ENCODE results near the gene SORCS3. TPM values are rescaled to one million over a fixed set of nuclear protein-coding genes. Genes with fewer than 3 reads are reported as not detected.

Gene SORCS3
- total and polyA plus RNA-seq, 2 of the 4 experiments (the other 2 are of a cell fraction) = not detected

GRCh38 chr10:105070249-105070648 lies 429.2 kb downstream of the SORCS3 start:
- Histone ChIP-seq H3K9ac (ENCODE audit: low read depth, low read length) (no peak overlapping the region), H3K18ac (ENCODE audit: low read depth, low read length) (no peak overlapping the region), H3K9me3 (ENCODE audit: control insufficient read depth, insufficient read depth, low read length) (peaks cover 4% of the 10 kb centered on the region), H3K56ac (ENCODE audit: extremely low read depth, insufficient read depth, low read length) (no peak overlapping the region), H3K27me3 (ENCODE audit: control insufficient read depth, insufficient read depth, low read length) (no peaks in the 10 kb centered on the region), H2AK5ac (ENCODE audit: low read depth, low read length) (no peak overlapping the region), H4K91ac (ENCODE audit: insufficient read depth, low read depth, low read length) (no peak overlapping the region), H3K4me3 (ENCODE audit: insufficient read depth, low read depth, low read length) (no peak overlapping the region), H4K8ac (ENCODE audit: low read depth in 2 of 2, low read length in 2 of 2) (no peak overlapping the region), H4K5ac (ENCODE audit: low read depth, low read length) (no peak overlapping the region), H2AK9ac (replicated peaks; ENCODE audit: low read depth, low read length, poor library complexity) (no peak overlapping the region), H2AFZ (replicated peaks; ENCODE audit: low read length, poor library complexity) (no peak overlapping the region), H2BK15ac (ENCODE audit: low read depth, low read length) (no peak overlapping the region), H2BK120ac (ENCODE audit: low read depth, low read length) (no peak overlapping the region), H3K4me1 (ENCODE audit: control insufficient read depth, insufficient read depth, low read length) (no peaks in the 10 kb centered on the region), H3K27ac (ENCODE audit: insufficient read depth, low read length) (no peak overlapping the region), H3K9me1 (ENCODE audit: insufficient read depth, low read length) (no peaks in the 10 kb centered on the region), H2BK5ac (ENCODE audit: low read depth, low read length, poor library complexity, severe bottlenecking) (no peak overlapping the region), H4K20me1 (ENCODE audit: insufficient read depth, low read length) (no peaks in the 10 kb centered on the region), H3K79me1 (ENCODE audit: low read depth in 1 of 2, low read length in 2 of 2) (no peaks in the 10 kb centered on the region), H3K4me2 (ENCODE audit: low read depth, low read length) (no peak overlapping the region), H3K14ac (replicated peaks; ENCODE audit: low read depth, low read length) (no peak overlapping the region), H3K36me3 (ENCODE audit: control insufficient read depth, insufficient read depth, low read length) (no peaks in the 10 kb centered on the region), H3K23ac (ENCODE audit: low read depth, low read length) (no peak overlapping the region), H3K4ac (ENCODE audit: low read depth, low read length) (no peak overlapping the region), H2BK20ac (ENCODE audit: low read depth, low read length) (no peak overlapping the region)
- ATAC-seq (ENCODE audit: low read depth) = no peak
- dilution Hi-C loops (cut with HindIII; ENCODE audit: low sequenced_read_pairs, unreplicated experiment) = no loop called here
- in situ Hi-C loops (cut with MboI; ENCODE audit: low sequenced_read_pairs) = no loop called here
- POLR2A ChIA-PET (ENCODE audit: unreplicated experiment) = no interaction called here
- no TSS peak for BruUV-seq (replicated peaks)
- no CpG with 5 or more reads among the region's 1 CpG for WGBS, 2 experiments (ENCODE audit: extremely low coverage in 2 of 2, insufficient read length in 1 of 2)
- no peak for DNase-seq
- TF ChIP-seq RFX5 (IDR thresholded peaks at IDR 0.05; ENCODE audit: low read depth, low read length) = no peak
- TF ChIP-seq RCOR1 (IDR thresholded peaks at IDR 0.05; ENCODE audit: insufficient replicate concordance, low read length) = no peak
- no peak for TF ChIP-seq USF2 (IDR thresholded peaks at IDR 0.05; ENCODE audit: low read depth, low read length)
- no peak for TF ChIP-seq CTCF (conservative IDR thresholded peaks at IDR 0.05; ENCODE audit: low read depth, low read length)
- TF ChIP-seq NFE2L2 (IDR thresholded peaks at IDR 0.05; ENCODE audit: low read depth, low read length) = no peak
- TF ChIP-seq POLR2A (IDR thresholded peaks at IDR 0.05; ENCODE audit: low read depth, low read length) = no peak
- TF ChIP-seq SMC3 (IDR thresholded peaks at IDR 0.05; ENCODE audit: low read depth, low read length) = no peak
- TF ChIP-seq CHD1 (IDR thresholded peaks at IDR 0.05; ENCODE audit: low read depth, low read length) = no peak
- TF ChIP-seq ELK1 (IDR thresholded peaks at IDR 0.05; ENCODE audit: borderline replicate concordance, low read depth, low read length) = no peak
- TF ChIP-seq BHLHE40 (IDR thresholded peaks at IDR 0.05; ENCODE audit: low read depth, low read length) = no peak
- TF ChIP-seq MAZ (IDR thresholded peaks at IDR 0.05; ENCODE audit: borderline replicate concordance, low read depth, low read length) = no peak
- TF ChIP-seq MAFK (IDR thresholded peaks at IDR 0.05; ENCODE audit: low read depth, low read length) = no peak
- no peak for TF ChIP-seq RAD21 (IDR thresholded peaks at IDR 0.05; ENCODE audit: low read length)
- TF ChIP-seq CEBPB (IDR thresholded peaks at IDR 0.05; ENCODE audit: low read depth, low read length) = no peak
- CTCF ChIA-PET = no interaction called here
- intact Hi-C loops (cut with micrococcal nuclease) = no loop called here

Measured in IMR-90 (cell line).